DND-41 (cell line): Measurements from ENCODE around the gene EHBP1.

Source experiments
- ATAC-seq: fragments of 200-7000 bp; cut with Tn5 transposase; 3 replicates; pipeline ENCODE4 v1.9.1; 2021; ENCODE audit warnings: low read depth; ENCODE audit not compliant: insufficient read depth
- DNase-seq: peaks from one replicate; pipeline ENCODE4 v3.0.0-alpha.2; 2020
- H2AFZ ChIP-seq: 2 replicates; pipeline ENCODE4 v1.6.0; 2012; ENCODE audit warnings: low read depth, low read length
- H3K27ac ChIP-seq: 2 replicates; pipeline ENCODE4 v1.5.1; 2012; ENCODE audit warnings: low read length, inconsistent platforms
- H3K27me3 ChIP-seq: fragments of 200-600 bp; sonication (generic); 2 replicates; pipeline ENCODE4 v1.6.0; 2012; ENCODE audit warnings: low read length, mild to moderate bottlenecking, inconsistent platforms; ENCODE audit not compliant: insufficient read depth, poor library complexity
- H3K36me3 ChIP-seq: 2 replicates; pipeline ENCODE4 v1.5.1; 2012; ENCODE audit warnings: low read length, inconsistent platforms; ENCODE audit not compliant: insufficient read depth
- H3K4me1 ChIP-seq: 2 replicates; pipeline ENCODE4 v1.5.1; 2012; ENCODE audit warnings: mild to moderate bottlenecking, low read length; ENCODE audit not compliant: insufficient read depth
- H3K4me2 ChIP-seq: 2 replicates; pipeline ENCODE4 v1.6.0; 2012; ENCODE audit warnings: mild to moderate bottlenecking, moderate library complexity, low read length, inconsistent platforms; ENCODE audit not compliant: insufficient read depth
- H3K4me3 ChIP-seq, 2 experiments: fragments of 200-600 bp in 1 of 2; shearing (Covaris generic) in 1 of 2; 2 replicates each; pipeline ENCODE4 v1.5.1; 2012 to 2016; ENCODE audit warnings: inconsistent platforms in 2 of 2, low read length in 2 of 2, mild to moderate bottlenecking in 2 of 2, low read depth in 1 of 2, moderate library complexity in 1 of 2
- H3K79me2 ChIP-seq: 2 replicates; pipeline ENCODE4 v1.6.0; 2012; ENCODE audit warnings: low read length, inconsistent platforms; ENCODE audit not compliant: insufficient read depth
- H3K9ac ChIP-seq: 2 replicates; pipeline ENCODE4 v1.6.0; 2012; ENCODE audit warnings: low read depth, mild to moderate bottlenecking, inconsistent platforms, low read length, moderate library complexity
- H3K9me3 ChIP-seq: 2 replicates; pipeline ENCODE4 v1.5.1; 2012; ENCODE audit warnings: low read length, moderate library complexity, mild to moderate bottlenecking, inconsistent platforms; ENCODE audit not compliant: insufficient read depth, severe bottlenecking
- H4K20me1 ChIP-seq: 2 replicates; pipeline ENCODE4 v1.6.0; 2012; ENCODE audit warnings: low read length; ENCODE audit not compliant: insufficient read depth
- EZH2 ChIP-seq: IDR thresholded peaks from 3 replicates; pipeline ENCODE4 v1.6.1; 2012; ENCODE audit warnings: borderline replicate concordance, low read depth, mild to moderate bottlenecking, moderate library complexity, low read length, inconsistent platforms; ENCODE audit not compliant: severe bottlenecking
- TF ChIP-seq, protein P1 (sequence below): IDR thresholded peaks from 2 replicates; pipeline ENCODE4 v1.5.1; 2012; ENCODE audit warnings: borderline replicate concordance, low read length, moderate library complexity, mild to moderate bottlenecking; ENCODE audit not compliant: poor library complexity, severe bottlenecking; ENCODE audit errors: extremely low read depth

Gene EHBP1

GRCh38 chr2:62672601-62673000 lies 32.9 kb upstream of the EHBP1 start:
- H3K4me3 ChIP-seq: no peak overlapping the region
- no peaks in the 10 kb centered on the region for H3K27me3 ChIP-seq
- no peak for DNase-seq
- ATAC-seq: no peak
- H3K9ac ChIP-seq: no peak overlapping the region
- H3K4me2 ChIP-seq: no peak overlapping the region
- H3K9me3 ChIP-seq: no peaks in the 10 kb centered on the region
- H2AFZ ChIP-seq: no peak overlapping the region
- no peaks in the 10 kb centered on the region for H4K20me1 ChIP-seq
- no peak overlapping the region for H3K27ac ChIP-seq
- no peaks in the 10 kb centered on the region for H3K79me2 ChIP-seq
- H3K4me1 ChIP-seq: no peaks in the 10 kb centered on the region
- TF ChIP-seq EZH2: no peak
- H3K36me3 ChIP-seq: no peaks in the 10 kb centered on the region

DNA sequence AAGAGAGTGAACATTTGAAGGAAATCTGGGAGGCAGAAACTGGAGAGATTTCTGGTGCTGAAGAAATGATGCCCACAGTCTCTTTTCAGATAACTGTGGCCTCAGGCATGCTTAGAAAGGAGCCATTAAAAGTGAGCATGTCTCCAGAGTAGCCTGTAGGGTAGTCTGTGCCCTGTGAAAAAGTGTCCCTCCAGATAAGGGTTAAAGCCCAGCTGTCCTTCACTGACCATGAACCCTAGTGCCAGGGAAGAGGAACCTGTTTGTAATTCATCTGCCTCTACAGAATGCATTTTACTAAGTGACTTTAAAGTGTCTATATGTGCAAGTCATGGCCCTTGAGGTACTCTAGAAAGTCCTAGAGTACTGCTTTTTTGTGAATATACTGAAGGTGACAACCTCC lies 30.5 kb upstream of the EHBP1 start:
- Histone ChIP-seq H3K36me3 (no peaks in the 10 kb centered on the region), H3K27ac (no peak overlapping the region), H3K79me2 (no peaks in the 10 kb centered on the region), H3K4me2 (no peak overlapping the region), H2AFZ (no peak overlapping the region), H3K4me3 (no peak overlapping the region), H3K9me3 (no peaks in the 10 kb centered on the region), H3K4me1 (no peaks in the 10 kb centered on the region), H4K20me1 (no peaks in the 10 kb centered on the region), H3K9ac (no peak overlapping the region), H3K27me3 (peaks cover 5% of the 10 kb centered on the region)
- ATAC-seq (no peak), DNase-seq (no peak)
- TF ChIP-seq, protein P1, sequence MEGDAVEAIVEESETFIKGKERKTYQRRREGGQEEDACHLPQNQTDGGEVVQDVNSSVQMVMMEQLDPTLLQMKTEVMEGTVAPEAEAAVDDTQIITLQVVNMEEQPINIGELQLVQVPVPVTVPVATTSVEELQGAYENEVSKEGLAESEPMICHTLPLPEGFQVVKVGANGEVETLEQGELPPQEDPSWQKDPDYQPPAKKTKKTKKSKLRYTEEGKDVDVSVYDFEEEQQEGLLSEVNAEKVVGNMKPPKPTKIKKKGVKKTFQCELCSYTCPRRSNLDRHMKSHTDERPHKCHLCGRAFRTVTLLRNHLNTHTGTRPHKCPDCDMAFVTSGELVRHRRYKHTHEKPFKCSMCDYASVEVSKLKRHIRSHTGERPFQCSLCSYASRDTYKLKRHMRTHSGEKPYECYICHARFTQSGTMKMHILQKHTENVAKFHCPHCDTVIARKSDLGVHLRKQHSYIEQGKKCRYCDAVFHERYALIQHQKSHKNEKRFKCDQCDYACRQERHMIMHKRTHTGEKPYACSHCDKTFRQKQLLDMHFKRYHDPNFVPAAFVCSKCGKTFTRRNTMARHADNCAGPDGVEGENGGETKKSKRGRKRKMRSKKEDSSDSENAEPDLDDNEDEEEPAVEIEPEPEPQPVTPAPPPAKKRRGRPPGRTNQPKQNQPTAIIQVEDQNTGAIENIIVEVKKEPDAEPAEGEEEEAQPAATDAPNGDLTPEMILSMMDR: no peak
- TF ChIP-seq EZH2: no peak

GRCh38 chr2:62685256-62685655 lies 20.3 kb upstream of the EHBP1 start:
- no peak for DNase-seq
- no peak for ATAC-seq
- Histone ChIP-seq H3K4me1 (no peaks in the 10 kb centered on the region), H2AFZ (no peak overlapping the region), H3K36me3 (no peaks in the 10 kb centered on the region), H3K27ac (no peak overlapping the region), H3K27me3 (peaks cover 3% of the 10 kb centered on the region), H3K79me2 (no peaks in the 10 kb centered on the region), H3K9ac (no peak overlapping the region), H3K4me2 (no peak overlapping the region), H3K9me3 (no peaks in the 10 kb centered on the region), H4K20me1 (no peaks in the 10 kb centered on the region), H3K4me3 (no peak overlapping the region)
- no peak for TF ChIP-seq EZH2
- TF ChIP-seq, protein P1: no peak

- Histone ChIP-seq H3K4me3 (no peak overlapping the region), H3K27ac (no peak overlapping the region), H3K4me1 (no peaks in the 10 kb centered on the region), H3K79me2 (no peaks in the 10 kb centered on the region), H4K20me1 (no peaks in the 10 kb centered on the region), H3K9ac (no peak overlapping the region), H3K9me3 (no peaks in the 10 kb centered on the region), H3K4me2 (no peak overlapping the region), H2AFZ (no peak overlapping the region), H3K27me3 (peaks cover 3% of the 10 kb centered on the region), H3K36me3 (no peaks in the 10 kb centered on the region)
- ATAC-seq (no peak), DNase-seq (no peak)
- TF ChIP-seq, protein P1: no peak
- no peak for TF ChIP-seq EZH2
Observed at GRCh38 chr2:62686012-62686685, 19.4 kb upstream of the EHBP1 start.
